ENCODE results near the gene GALNT10. TPM values are rescaled to one million over a fixed set of nuclear protein-coding genes. Genes with fewer than 3 reads are reported as not detected.
A peak's percentile ranks its signal among the peaks of the same experiment; 100 is the strongest.
"Not testable (repeated sequence)": the region's sequence is repeated elsewhere in the genome, so short reads cannot be mapped to it uniquely, and the experiment has no call there.

The GALNT10 gene, protein sequence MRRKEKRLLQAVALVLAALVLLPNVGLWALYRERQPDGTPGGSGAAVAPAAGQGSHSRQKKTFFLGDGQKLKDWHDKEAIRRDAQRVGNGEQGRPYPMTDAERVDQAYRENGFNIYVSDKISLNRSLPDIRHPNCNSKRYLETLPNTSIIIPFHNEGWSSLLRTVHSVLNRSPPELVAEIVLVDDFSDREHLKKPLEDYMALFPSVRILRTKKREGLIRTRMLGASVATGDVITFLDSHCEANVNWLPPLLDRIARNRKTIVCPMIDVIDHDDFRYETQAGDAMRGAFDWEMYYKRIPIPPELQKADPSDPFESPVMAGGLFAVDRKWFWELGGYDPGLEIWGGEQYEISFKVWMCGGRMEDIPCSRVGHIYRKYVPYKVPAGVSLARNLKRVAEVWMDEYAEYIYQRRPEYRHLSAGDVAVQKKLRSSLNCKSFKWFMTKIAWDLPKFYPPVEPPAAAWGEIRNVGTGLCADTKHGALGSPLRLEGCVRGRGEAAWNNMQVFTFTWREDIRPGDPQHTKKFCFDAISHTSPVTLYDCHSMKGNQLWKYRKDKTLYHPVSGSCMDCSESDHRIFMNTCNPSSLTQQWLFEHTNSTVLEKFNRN
- total RNA-seq (ENCODE audit: low replicate concordance), result 12.0 and 46.5 TPM in 2 replicates

DNA sequence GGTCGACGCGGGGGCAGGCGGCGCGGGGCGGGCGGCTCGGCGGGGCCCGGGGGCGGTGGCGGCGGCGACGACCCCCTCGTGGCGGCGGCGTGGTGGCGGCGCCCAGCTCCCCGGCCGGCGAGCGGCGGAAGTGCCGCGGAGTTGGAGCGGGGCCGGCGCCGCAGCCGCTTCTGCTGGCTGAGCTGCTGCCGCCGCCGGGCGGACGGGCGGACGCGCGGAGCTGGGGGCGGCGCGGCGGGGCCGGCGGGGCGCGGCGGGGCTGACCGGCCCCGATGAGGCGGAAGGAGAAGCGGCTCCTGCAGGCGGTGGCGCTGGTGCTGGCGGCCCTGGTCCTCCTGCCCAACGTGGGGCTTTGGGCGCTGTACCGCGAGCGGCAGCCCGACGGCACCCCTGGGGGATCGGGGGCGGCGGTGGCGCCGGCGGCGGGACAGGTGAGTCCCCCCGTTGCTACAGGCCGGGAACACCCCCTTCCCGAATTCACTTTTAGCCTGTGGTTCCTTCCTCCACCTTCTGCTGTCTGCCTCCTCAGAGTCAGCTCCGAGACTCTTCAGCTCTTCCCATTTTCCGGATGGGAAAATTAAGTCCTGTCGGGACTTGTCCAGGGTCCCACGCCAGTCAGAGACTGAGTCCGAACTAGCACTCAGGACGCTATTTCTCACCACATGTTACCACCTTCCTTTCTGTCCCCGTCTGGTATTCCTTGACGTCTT, at the start of gene GALNT10:
Gene GALNT10, plus strand, starts transcription at position 139 of the 710 bp plus-strand sequence. Its CDS starts 134 bp downstream, at position 273.
- H3K4me3 ChIP-seq (ENCODE audit: low read depth, low read length), result peak within 1 kb of the TSS; percentile 90
- peak; percentile 58 for DNase-seq (ENCODE audit: low read depth)
- TF ChIP-seq, protein P1, sequence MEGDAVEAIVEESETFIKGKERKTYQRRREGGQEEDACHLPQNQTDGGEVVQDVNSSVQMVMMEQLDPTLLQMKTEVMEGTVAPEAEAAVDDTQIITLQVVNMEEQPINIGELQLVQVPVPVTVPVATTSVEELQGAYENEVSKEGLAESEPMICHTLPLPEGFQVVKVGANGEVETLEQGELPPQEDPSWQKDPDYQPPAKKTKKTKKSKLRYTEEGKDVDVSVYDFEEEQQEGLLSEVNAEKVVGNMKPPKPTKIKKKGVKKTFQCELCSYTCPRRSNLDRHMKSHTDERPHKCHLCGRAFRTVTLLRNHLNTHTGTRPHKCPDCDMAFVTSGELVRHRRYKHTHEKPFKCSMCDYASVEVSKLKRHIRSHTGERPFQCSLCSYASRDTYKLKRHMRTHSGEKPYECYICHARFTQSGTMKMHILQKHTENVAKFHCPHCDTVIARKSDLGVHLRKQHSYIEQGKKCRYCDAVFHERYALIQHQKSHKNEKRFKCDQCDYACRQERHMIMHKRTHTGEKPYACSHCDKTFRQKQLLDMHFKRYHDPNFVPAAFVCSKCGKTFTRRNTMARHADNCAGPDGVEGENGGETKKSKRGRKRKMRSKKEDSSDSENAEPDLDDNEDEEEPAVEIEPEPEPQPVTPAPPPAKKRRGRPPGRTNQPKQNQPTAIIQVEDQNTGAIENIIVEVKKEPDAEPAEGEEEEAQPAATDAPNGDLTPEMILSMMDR (IDR thresholded peaks at IDR 0.05; ENCODE audit: insufficient read depth, low read length), result no peak

DNA sequence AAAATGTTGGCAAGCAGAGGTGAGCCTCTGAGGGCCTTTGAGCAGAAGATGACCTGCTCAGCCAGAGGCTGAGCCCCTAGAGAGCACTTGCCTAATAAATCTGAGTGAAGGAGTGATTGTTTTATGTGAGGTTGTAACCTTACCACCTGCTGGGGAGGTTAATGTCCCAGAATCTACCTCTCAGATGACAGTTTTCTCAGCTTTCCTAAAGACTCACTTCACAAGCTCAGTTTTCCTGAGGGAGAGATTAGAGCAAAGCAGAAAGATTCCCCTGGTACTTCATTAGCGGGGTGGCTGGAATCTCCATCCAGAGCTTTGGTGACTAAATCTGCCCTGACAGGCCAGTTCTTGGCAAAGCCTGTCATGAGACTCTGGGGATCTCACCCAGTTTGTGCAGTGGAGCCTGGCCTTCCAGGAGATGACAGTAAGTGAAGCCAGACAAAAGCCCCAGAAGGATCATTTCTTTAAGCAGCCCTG, 48.8 kb upstream of the GALNT10 start:
- no peak for DNase-seq (ENCODE audit: low read depth)
- TF ChIP-seq, protein P1 (IDR thresholded peaks at IDR 0.05; ENCODE audit: insufficient read depth, low read length), result no peak
- H3K4me3 ChIP-seq (ENCODE audit: low read depth, low read length), result no peak overlapping the region

DNA sequence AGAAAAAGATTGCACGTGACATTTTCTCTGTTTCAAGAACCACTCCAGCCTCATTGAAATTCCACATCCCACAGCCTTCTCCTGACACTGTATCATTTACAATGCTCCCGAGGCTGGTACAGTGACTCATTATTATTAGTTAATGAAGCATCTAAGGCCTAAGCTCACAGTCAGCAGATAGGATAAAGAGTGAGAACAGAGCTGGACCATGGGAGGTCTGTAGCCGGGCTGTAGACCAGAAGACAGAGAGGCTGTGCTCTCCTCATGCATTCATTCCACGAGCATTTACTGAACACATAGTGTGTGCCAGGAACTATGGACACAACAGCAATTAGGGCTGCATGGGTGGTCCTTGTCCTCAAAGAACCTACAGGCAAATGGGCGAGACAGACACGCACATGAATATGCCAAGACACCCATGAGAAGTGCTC, 47.3 kb upstream of the GALNT10 start:
- TF ChIP-seq, protein P1 (IDR thresholded peaks at IDR 0.05; ENCODE audit: insufficient read depth, low read length), result no peak
- no peak overlapping the region for H3K4me3 ChIP-seq (ENCODE audit: low read depth, low read length)
- DNase-seq (ENCODE audit: low read depth), result no peak

DNA sequence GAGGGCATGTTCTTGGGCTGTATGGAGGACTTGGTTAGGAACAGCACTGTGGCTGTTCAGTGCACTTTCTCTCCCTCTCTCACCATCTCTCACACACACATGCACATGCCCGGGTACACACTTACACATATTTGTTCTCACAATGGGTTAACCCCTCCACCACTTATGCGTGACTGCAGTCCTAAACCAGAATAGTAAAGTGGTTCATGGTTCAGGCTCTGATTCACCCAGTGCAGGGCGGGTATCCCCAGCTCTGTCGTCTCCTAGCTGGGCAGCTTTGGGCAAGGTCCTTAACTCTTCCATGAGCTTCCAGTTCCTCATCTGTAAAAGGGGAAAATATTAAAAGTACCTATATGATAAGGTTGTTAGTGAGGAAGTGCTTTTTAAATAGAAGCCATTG, 45.3 kb upstream of the GALNT10 start:
- no peak for DNase-seq (ENCODE audit: low read depth)
- TF ChIP-seq, protein P1 (IDR thresholded peaks at IDR 0.05; ENCODE audit: insufficient read depth, low read length), result no peak
- H3K4me3 ChIP-seq (ENCODE audit: low read depth, low read length), result no peak overlapping the region

DNA sequence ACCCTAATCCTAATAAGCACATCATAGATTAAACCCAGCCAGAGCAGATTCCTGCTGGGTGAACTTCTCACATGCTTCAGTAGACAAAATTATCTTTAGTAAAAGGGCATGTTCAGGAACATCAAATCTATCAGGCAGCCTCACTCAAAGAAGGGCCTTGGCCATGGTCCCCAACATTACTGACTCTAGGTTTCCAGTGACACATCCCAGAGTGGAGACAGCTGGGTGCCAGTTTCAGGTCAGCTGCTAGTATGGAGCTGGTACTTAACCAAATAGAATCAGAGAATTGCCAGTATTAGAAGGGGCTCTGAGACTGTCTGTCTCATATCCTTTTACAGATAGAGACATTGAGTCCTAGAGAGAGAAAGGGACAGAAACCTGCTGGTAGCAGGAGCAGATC, 44.1 kb upstream of the GALNT10 start:
- TF ChIP-seq, protein P1 (IDR thresholded peaks at IDR 0.05; ENCODE audit: insufficient read depth, low read length), result no peak
- no peak for DNase-seq (ENCODE audit: low read depth)
- no peak overlapping the region for H3K4me3 ChIP-seq (ENCODE audit: low read depth, low read length)

DNA sequence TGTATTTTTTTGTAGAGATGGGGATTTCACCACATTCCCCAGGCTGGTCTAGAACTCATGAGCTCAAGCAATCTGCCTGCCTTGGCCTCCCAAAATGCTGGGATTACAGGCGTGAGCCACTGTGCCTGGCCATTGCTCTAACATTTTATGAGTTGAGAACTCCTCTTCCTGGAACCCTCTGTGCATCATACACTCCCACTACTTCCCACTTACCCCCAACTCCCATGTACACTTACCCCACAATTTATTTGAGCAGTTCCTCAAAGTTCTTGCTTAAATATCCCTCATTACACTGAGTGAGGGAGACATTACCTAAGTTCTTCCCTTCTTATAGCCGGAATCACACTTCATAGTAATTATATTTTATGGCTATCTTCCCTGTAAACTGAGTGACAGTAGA, 42.9 kb upstream of the GALNT10 start:
- TF ChIP-seq, protein P1 (IDR thresholded peaks at IDR 0.05; ENCODE audit: insufficient read depth, low read length), result no peak
- H3K4me3 ChIP-seq (ENCODE audit: low read depth, low read length), result no peak overlapping the region
- DNase-seq (ENCODE audit: low read depth), result no peak

DNA sequence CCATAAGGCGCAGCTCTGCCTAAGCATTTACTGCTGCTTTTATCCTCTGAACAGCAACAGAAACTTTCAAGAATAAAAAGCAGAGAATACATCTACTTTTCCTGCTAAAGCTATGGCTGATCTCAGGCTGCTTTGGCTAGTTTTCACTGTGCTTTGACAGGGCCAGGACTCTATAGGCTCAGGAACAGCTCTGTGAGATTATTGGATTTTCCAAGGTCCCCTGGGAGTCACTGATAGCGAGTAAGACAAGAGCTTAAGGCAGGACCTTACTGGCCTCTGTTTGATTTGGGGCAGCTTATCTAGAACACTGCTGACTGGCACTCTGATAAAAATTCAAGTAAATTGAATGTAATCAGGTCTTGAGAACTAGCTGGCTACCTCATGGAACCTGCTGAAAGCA, 40.1 kb upstream of the GALNT10 start:
- not testable (repeated sequence) for DNase-seq (ENCODE audit: low read depth); H3K4me3 ChIP-seq (ENCODE audit: low read depth, low read length)

All from fibroblast of the aortic adventitia (primary cell).